Activated naive CD8-positive, alpha-beta T cell treated with anti-CD3 and anti-CD28 coated beads, Interleukin-2, amount 10 ng/mL, durations not matched to agents 7 days and 5 days (primary cell): ENCODE results near the gene RNF115. TPM values are rescaled to one million over a fixed set of nuclear protein-coding genes. Genes with fewer than 3 reads are reported as not detected.

Experiments
- ATAC-seq: fragments of 150-1000 bp; cut with Tn5 transposase; one replicate; pipeline ENCODE4 v1.10.0; 2021; ENCODE audit warnings: low read depth, moderate library complexity
- POLR2A ChIA-PET: fragments of 350-600 bp; sonication (Branson Sonifier 250); formaldehyde crosslinking; loops from one replicate; lab custom pipeline; 2021; ENCODE audit warnings: antibody characterized with exemption; lab: Charles Lee
- DNase-seq: peaks from one replicate; pipeline ENCODE4 v3.0.0; 2021
- H3K27ac Mint-ChIP-seq: one replicate; pipeline ENCODE4 v1.8.0; 2022; ENCODE audit warnings: mild to moderate bottlenecking, mixed read lengths
- H3K27me3 Mint-ChIP-seq: one replicate; pipeline ENCODE4 v1.8.0; 2022; ENCODE audit warnings: mild to moderate bottlenecking, moderate library complexity, mixed read lengths
- H3K36me3 Mint-ChIP-seq: one replicate; pipeline ENCODE4 v1.8.0; 2021; ENCODE audit warnings: mild to moderate bottlenecking, mixed read lengths
- H3K4me1 Mint-ChIP-seq: one replicate; pipeline ENCODE4 v1.8.0; 2021; ENCODE audit warnings: mixed read lengths
- H3K4me3 Mint-ChIP-seq: one replicate; pipeline ENCODE4 v1.8.0; 2022; ENCODE audit warnings: mild to moderate bottlenecking, moderate library complexity, mixed read lengths
- H3K9me3 Mint-ChIP-seq: one replicate; pipeline ENCODE4 v1.8.0; 2021; ENCODE audit warnings: mixed read lengths
- total RNA-seq, 2 experiments: library from RNA; stranded (reverse); gene quantifications; one replicate each; pipeline ENCODE4 v1.2.3, GENCODE V29; 2021

Gene RNF115
- 10 to 100 TPM; 14.7 to 15.0 TPM for total RNA-seq

DNA sequence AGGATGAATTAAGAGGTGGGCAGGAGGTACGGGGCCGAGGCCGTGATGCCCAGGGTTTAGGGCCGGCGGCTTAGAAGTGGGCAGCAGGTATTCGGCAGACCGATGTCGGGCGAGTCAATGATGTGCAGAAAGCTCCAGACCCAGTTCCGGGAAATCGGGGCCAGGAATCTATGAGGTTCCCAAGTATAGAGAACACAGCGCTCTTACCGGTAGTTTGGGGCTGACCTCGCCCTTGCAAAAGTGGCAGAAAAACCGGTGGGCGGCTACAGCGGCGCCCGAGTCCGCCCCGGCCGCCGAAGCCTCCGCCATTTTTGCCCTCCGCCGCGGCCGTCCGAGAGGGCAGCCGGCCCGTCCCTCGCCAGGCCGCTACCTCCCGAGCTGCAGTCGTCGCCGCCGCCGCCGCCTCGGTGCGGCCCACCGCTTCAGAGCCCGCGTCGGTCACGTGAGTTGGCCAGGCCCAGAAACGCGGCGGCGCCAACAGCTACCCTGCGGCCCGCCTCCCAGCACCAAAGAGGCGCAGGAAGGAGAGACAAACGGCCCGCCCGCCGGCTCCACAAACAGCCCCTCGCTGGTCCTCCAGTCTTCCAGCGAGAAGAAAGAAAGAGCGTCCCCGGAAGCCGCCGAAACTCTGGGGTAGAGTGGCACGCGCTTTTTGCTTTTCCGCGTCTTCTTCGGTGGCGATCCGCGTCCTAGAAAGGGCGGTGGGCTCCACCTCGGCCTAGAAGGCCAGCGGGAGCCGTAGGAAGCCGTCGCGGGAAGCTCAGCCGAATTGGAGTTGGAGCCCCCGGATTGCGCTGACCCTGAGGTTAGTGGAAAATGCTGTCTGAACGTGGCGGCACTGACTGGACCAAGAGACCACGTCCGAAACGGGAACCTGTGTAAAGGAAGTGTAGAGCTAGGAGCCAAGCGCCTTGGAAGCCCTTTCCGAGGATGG lies at the start of gene RNF115, which contains the start of gene POLR3C:
Gene RNF115 (minus strand): TSS at position 531 of the 934 bp plus-strand sequence. CDS start 222 bp downstream, at position 309.
Gene POLR3C (plus strand): TSS at position 636 of the 934 bp plus-strand sequence. CDS start 1,577 bp downstream, outside the sequence.
- peak; percentile 87 for DNase-seq
- Mint-ChIP-seq H3K9me3 (no peaks in the 10 kb centered on the region), H3K27me3 (no peaks in the 10 kb centered on the region), H3K36me3 (peaks cover 25% of the 10 kb centered on the region), H3K27ac (peak within 1 kb of the TSS; percentile 92), H3K4me3 (peak within 1 kb of the TSS; percentile 86), H3K4me1 (peaks cover 25% of the 10 kb centered on the region)
- POLR2A ChIA-PET = interaction anchor here (0.7 to 3.6 kb wide), 10 partner anchors 22 to 228 kb away, joined by 3 to 18 read pairs (median 4); partner anchors contain the start of genes ANKRD34A, NUDT17, PIAS3 and POLR3GL
- peak; percentile 96 for ATAC-seq

- Mint-ChIP-seq H3K27me3 (peaks cover 34% of the 10 kb centered on the region), H3K27ac (peak overlapping the region; percentile 84), H3K36me3 (peaks cover 2% of the 10 kb centered on the region), H3K4me1 (peaks cover 14% of the 10 kb centered on the region), H3K9me3 (no peaks in the 10 kb centered on the region), H3K4me3 (peak overlapping the region; percentile 83)
- ATAC-seq (peak; percentile 91), DNase-seq (peak; percentile 69)
- POLR2A ChIA-PET = interaction anchor here (0.6 to 6.2 kb wide), 10 partner anchors 8 to 107 kb away, joined by 3 to 35 read pairs (median 4); partner anchors contain the start of genes ANKRD35, NUDT17, PEX11B and PIAS3
Measured at GRCh38 chr1:145871994-145872924, 48.4 kb upstream of the RNF115 start.

DNA sequence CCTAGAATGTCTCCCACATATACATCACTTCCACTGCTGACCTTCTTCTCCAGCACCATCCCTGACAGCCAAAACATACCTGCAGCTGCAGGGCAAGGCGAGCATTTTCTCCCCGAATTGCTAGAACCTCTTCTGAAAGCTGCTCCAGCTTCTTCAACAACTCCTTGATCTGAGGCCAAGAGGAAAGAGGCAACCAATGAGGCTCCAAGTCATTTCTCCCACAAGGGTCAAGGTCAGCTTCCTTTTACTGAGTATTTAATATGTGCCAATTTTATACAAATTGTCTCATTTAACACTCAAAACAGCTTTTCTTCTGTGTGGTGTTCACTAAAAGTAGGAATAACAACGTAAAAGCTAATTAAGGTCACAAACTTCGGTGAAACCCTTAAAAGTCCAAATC lies 44.3 kb upstream of the RNF115 start:
- no peak for DNase-seq
- POLR2A ChIA-PET = no interaction called here
- Mint-ChIP-seq H3K36me3 (peaks cover 2% of the 10 kb centered on the region), H3K9me3 (no peaks in the 10 kb centered on the region), H3K4me3 (no peak overlapping the region), H3K4me1 (peaks cover 14% of the 10 kb centered on the region), H3K27ac (no peak overlapping the region), H3K27me3 (peaks cover 19% of the 10 kb centered on the region)
- no peak for ATAC-seq

- POLR2A ChIA-PET = no interaction called here
Measured at GRCh38 chr1:145863282-145864018, 39.6 kb upstream of the RNF115 start.

GRCh38 chr1:145859491-145860023 lies 35.7 kb upstream of the RNF115 start:
- H3K36me3 Mint-ChIP-seq = peaks cover 8% of the 10 kb centered on the region
- peak overlapping the region; percentile 97 for H3K4me3 Mint-ChIP-seq
- H3K27me3 Mint-ChIP-seq = peaks cover 8% of the 10 kb centered on the region
- peak overlapping the region; percentile 81 for H3K27ac Mint-ChIP-seq
- no peaks in the 10 kb centered on the region for H3K9me3 Mint-ChIP-seq
- H3K4me1 Mint-ChIP-seq = peaks cover 9% of the 10 kb centered on the region
- peak; percentile 72 for ATAC-seq
- POLR2A ChIA-PET = interaction anchor here (0.5 to 4.0 kb wide), 22 partner anchors 13 to 192 kb away, joined by 3 to 41 read pairs (median 6); partner anchors contain the start of genes ANKRD34A, ANKRD35, LIX1L and NUDT17
- peak; percentile 84 for DNase-seq

More at GRCh38 chr1:145863282-145864018, 39.6 kb upstream of the RNF115 start:
- no peaks in the 10 kb centered on the region for H3K36me3 Mint-ChIP-seq
- no peak overlapping the region for H3K4me3 Mint-ChIP-seq
- H3K9me3 Mint-ChIP-seq = no peaks in the 10 kb centered on the region
- peaks cover 11% of the 10 kb centered on the region for H3K27me3 Mint-ChIP-seq
- DNase-seq (no peak), ATAC-seq (no peak)
- H3K4me1 Mint-ChIP-seq = peaks cover 5% of the 10 kb centered on the region
- H3K27ac Mint-ChIP-seq = no peak overlapping the region

DNA sequence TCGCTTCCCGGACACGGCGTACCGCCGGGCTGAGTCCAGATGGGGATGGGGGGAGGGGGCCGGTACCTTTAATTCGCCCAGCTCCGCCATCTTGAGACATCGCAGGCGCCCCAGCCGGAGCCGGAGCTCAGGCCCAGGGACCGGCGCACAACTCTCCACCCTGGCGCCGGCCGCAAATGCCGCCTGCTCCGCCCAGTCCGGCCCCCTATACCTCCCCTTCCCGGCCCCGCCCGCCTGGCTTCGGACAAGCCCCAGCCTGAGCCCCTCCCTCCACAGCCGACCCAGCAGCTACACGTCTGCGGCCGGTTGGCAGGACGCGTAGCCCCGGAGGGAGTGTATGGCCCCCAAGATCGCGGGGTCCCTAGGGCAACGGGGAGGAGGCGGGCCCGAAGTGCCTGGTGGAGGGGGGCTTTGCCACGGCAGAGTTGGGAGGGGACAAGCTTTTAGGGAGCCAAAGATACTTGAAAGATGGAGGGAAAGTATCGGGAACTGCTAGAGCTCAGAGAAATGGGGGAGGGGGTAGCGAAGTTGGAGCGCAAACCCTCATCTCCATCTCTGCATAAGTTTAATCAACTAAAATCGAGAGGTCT lies 35.1 kb upstream of the RNF115 start, which contains the start of gene PIAS3:
Gene PIAS3 (minus strand): TSS at position 181 of the 590 bp plus-strand sequence. CDS start 91 bp downstream, at position 90.
- ATAC-seq (peak; percentile 81), DNase-seq (peak; percentile 91)
- Mint-ChIP-seq H3K27ac (peak within 1 kb of the TSS; percentile 81), H3K4me3 (peak within 1 kb of the TSS; percentile 97), H3K36me3 (peaks cover 9% of the 10 kb centered on the region), H3K27me3 (peaks cover 5% of the 10 kb centered on the region), H3K4me1 (peaks cover 9% of the 10 kb centered on the region), H3K9me3 (no peaks in the 10 kb centered on the region)
- POLR2A ChIA-PET = interaction anchor here (0.5 to 4.0 kb wide), 25 partner anchors 9 to 192 kb away, joined by 3 to 41 read pairs (median 5); partner anchors contain the start of genes ANKRD34A, ANKRD35, NUDT17 and PEX11B

DNA sequence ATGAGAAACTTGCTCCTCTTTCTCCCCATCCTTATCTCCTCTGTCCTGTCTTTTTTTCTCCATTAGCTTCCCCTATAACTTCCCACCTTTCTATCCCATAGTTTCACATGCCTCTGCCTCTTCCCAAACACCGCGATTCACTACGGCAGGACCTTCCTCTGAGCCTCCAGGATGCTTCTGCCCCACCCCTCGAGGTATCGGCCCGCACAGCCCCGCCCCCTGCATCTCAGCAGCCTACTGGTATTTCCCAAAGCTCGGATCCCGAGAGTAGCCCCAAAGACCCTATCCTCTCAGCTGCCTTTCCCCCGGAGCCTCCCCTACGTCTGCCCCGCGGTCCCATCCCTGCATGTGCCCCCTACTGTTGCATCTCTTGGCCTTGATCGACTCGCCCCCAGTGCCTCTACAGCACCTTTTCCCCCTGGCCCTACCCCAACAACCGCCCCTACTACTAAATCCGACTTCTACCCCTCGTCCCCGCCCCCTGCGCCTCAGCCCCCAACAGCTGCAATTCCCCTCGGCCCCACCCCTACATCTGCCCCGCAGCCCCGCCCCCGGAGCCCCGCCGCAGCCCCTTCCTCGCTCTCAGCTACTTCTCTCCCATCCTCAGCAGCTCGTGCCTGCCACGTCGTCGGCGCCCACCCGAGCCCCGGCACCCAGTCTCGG lies 34.5 kb upstream of the RNF115 start:
- peaks cover 9% of the 10 kb centered on the region for H3K4me1 Mint-ChIP-seq
- no peaks in the 10 kb centered on the region for H3K9me3 Mint-ChIP-seq
- H3K27ac Mint-ChIP-seq = peak overlapping the region; percentile 81
- peaks cover 3% of the 10 kb centered on the region for H3K27me3 Mint-ChIP-seq
- peak; percentile 63 for DNase-seq
- POLR2A ChIA-PET = interaction anchor here (0.6 to 4.0 kb wide), 21 partner anchors 8 to 193 kb away, joined by 3 to 41 read pairs (median 6); partner anchors contain the start of genes ANKRD34A, ANKRD35, NUDT17 and PEX11B
- peaks cover 9% of the 10 kb centered on the region for H3K36me3 Mint-ChIP-seq
- peak; percentile 28 for ATAC-seq
- peak overlapping the region; percentile 97 for H3K4me3 Mint-ChIP-seq

DNA sequence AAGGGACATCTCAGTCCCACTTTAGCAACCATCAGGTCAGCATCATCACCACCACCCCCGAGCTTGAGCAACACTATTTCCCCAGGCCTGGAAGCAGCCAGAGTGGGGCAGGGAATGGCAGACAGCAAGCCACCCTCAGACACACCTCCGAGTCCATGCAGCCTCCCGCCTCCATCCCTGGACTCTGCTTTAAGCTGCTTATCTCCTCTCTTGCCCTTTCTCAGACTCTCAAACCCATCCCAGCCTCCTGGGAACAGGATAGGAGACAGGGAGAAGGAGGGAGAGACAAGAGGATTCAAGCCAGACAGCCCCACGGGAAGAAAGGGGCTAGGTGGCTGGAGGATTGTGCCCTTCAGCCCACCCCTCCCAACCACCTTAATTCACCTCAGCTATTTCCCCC lies 33.3 kb upstream of the RNF115 start:
- no peak overlapping the region for H3K27ac Mint-ChIP-seq
- H3K4me3 Mint-ChIP-seq = no peak overlapping the region
- DNase-seq = no peak
- H3K36me3 Mint-ChIP-seq = peaks cover 12% of the 10 kb centered on the region
- POLR2A ChIA-PET = interaction anchor here (1.2 to 4.0 kb wide), 6 partner anchors 11 to 179 kb away, joined by 4 to 41 read pairs (median 18); partner anchors contain the start of genes LIX1L, NUDT17, PEX11B and RBM8A
- no peak for ATAC-seq
- H3K9me3 Mint-ChIP-seq = no peaks in the 10 kb centered on the region
- peaks cover 9% of the 10 kb centered on the region for H3K4me1 Mint-ChIP-seq
- no peaks in the 10 kb centered on the region for H3K27me3 Mint-ChIP-seq

- POLR2A ChIA-PET = no interaction called here
- ATAC-seq (no peak), DNase-seq (no peak)
- peaks cover 20% of the 10 kb centered on the region for H3K36me3 Mint-ChIP-seq
- peaks cover 9% of the 10 kb centered on the region for H3K4me1 Mint-ChIP-seq
- no peaks in the 10 kb centered on the region for H3K27me3 Mint-ChIP-seq
- no peak overlapping the region for H3K27ac Mint-ChIP-seq
- H3K4me3 Mint-ChIP-seq = no peak overlapping the region
- H3K9me3 Mint-ChIP-seq = no peaks in the 10 kb centered on the region
Measured at GRCh38 chr1:145855426-145855948, 31.6 kb upstream of the RNF115 start.

DNA sequence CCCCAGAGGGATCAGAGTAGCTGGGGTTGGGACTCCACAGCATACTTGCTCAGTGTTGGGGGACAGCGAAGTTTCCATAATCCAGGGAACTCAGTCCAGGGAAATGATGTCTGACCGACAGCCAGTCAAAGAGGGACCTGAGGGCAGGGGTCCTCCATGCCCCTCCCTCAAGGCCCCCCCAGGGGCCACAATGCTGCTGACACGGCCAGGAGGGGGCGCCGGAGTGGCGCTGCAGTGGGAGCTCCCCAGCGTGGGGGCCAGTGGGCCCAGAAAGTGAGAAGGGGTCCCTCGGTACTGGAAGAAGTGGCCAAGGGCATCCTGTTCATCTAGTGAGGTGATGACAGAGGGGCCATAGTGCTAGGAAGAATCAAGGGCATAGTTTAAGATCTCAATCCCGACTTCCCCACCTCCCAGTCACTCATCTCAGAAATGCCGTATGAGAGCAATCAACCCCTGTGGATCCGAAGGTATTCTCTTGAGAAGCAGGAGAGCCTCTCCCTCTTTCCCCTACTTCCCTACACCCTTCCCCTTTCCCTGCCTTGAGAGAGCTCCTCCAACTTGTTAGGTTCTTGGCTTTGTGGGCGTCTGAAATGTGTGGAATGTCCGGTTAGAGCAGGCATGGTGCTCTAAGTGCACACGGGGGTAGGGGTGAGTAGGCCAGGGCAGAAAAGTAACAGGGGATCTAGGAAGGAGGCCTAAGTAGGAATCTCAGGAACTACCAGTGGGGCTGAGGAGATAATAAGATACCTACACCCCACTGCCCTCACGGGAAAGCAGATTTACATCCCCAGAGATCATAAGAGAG lies 25.7 kb upstream of the RNF115 start:
- peaks cover 6% of the 10 kb centered on the region for H3K4me1 Mint-ChIP-seq
- no peaks in the 10 kb centered on the region for H3K9me3 Mint-ChIP-seq
- POLR2A ChIA-PET = interaction anchor here (1.2 kb wide), 1 partner anchor 9 kb away, joined by 5 read pairs; the partner anchor contains the start of gene PIAS3
- H3K4me3 Mint-ChIP-seq = no peak overlapping the region
- no peak for ATAC-seq
- DNase-seq = no peak
- H3K36me3 Mint-ChIP-seq = peaks cover 14% of the 10 kb centered on the region
- no peaks in the 10 kb centered on the region for H3K27me3 Mint-ChIP-seq
- no peak overlapping the region for H3K27ac Mint-ChIP-seq
